OCI-LY7 (cell line): ENCODE measurements around the gene HAGHL.

Experiments used
- CTCF ChIP-seq: fragments of 200-600 bp; sonication (generic); conservative IDR thresholded peaks from 2 replicates; pipeline ENCODE4 v1.5.1; 2014; ENCODE audit warnings: mild to moderate bottlenecking, antibody characterized with exemption, low read length, moderate library complexity, mixed read lengths
- EZH2phosphoT487 ChIP-seq: fragments of 200-600 bp; sonication (generic); IDR thresholded peaks from 2 replicates; pipeline ENCODE4 v1.6.1; 2018; ENCODE audit warnings: low read depth, borderline replicate concordance, mild to moderate bottlenecking, mixed run types, antibody characterized with exemption, low read length, moderate library complexity, mixed read lengths

GRCh38 chr16:705431-706188 is 21.3 kb upstream of the HAGHL start, which contains the start of gene FBXL16:
- TF ChIP-seq CTCF, result no peak
- no peak for TF ChIP-seq EZH2phosphoT487
